ENCODE measurements around the gene DUT. TPM values are rescaled to one million over a fixed set of nuclear protein-coding genes. Genes with fewer than 3 reads are reported as not detected.

DUT gene
- total RNA-seq, 1 experiment from 2014 or later = 130 TPM

DNA sequence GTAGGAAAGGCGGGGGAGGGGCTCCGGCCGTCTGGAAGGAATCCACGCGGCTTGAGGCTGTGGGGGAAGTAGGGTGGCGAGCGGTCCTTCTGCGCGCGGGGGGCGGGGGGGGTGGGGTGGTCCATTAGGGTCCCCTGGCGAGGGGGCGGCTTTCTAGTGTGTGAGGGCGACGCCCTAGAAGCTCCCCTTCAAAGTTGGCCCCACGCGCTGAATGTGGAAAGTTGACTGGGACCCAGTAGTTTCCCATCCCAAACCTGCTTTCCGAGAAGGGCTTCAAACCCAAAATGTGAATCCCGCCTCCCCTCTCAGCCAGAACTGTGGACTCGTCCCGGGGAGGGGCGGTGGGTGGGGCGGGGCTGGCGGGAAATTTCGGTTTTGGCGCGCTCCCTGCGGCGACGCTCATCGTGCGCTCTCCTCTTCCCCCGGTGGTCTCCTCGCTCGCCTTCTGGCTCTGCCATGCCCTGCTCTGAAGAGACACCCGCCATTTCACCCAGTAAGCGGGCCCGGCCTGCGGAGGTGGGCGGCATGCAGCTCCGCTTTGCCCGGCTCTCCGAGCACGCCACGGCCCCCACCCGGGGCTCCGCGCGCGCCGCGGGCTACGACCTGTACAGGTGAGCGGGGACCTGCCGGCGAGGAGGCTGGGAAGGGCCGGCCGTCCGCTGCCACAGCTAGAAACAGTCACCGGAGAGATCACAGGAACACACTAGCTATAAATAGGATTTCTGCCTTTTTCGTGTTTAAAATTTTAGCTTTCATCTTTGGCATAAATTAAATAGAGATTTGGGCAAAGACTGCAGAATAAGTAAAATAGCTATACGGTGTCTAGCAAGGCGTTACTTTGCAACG is 790 bp downstream of the DUT start:
- H3K4me1 ChIP-seq (ENCODE audit: control insufficient read depth in 1 of 2, insufficient read depth in 2 of 2, low read length in 2 of 2) = peaks cover 13 to 20% of the 10 kb centered on the region in 2 experiments; a peak in 3 of 4 replicates
- H3K4me2 ChIP-seq (ENCODE audit: low read length) = peak overlapping the region; percentile 90
- no peaks in the 10 kb centered on the region for H4K20me1 ChIP-seq (ENCODE audit: insufficient read depth)
- H3K9ac ChIP-seq (ENCODE audit: low read length) = peak overlapping the region; percentile 96
- DNase-seq (ENCODE audit: low read depth, low spot score) (peak; percentile 44), ATAC-seq (peak; percentile 76)
- no peak overlapping the region for H2AFZ ChIP-seq (ENCODE audit: low read depth, low read length, poor library complexity, severe bottlenecking)
- intact Hi-C loops (cut with micrococcal nuclease) = no loop called here
- H3K9me3 ChIP-seq (ENCODE audit: control insufficient read depth in 1 of 2, insufficient read depth in 1 of 2, low read depth in 1 of 2, low read length in 2 of 2) = no peaks in the 10 kb centered on the region
- peaks cover 49% of the 10 kb centered on the region for H3K79me2 ChIP-seq (ENCODE audit: insufficient read depth, low read length)
- H3K9me2 ChIP-seq (ENCODE audit: insufficient read depth) = no peaks in the 10 kb centered on the region
- no peak for TF ChIP-seq CBX3 (IDR thresholded peaks at IDR 0.05; ENCODE audit: low read depth)
- TF ChIP-seq ZNF274 (IDR thresholded peaks at IDR 0.05; ENCODE audit: low read depth, low read length) = no peak
- TF ChIP-seq, protein P1, sequence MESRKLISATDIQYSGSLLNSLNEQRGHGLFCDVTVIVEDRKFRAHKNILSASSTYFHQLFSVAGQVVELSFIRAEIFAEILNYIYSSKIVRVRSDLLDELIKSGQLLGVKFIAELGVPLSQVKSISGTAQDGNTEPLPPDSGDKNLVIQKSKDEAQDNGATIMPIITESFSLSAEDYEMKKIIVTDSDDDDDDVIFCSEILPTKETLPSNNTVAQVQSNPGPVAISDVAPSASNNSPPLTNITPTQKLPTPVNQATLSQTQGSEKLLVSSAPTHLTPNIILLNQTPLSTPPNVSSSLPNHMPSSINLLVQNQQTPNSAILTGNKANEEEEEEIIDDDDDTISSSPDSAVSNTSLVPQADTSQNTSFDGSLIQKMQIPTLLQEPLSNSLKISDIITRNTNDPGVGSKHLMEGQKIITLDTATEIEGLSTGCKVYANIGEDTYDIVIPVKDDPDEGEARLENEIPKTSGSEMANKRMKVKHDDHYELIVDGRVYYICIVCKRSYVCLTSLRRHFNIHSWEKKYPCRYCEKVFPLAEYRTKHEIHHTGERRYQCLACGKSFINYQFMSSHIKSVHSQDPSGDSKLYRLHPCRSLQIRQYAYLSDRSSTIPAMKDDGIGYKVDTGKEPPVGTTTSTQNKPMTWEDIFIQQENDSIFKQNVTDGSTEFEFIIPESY (IDR thresholded peaks at IDR 0.05; ENCODE audit: extremely low read depth, insufficient replicate concordance, low read length) = no peak
- TF ChIP-seq, protein P2, sequence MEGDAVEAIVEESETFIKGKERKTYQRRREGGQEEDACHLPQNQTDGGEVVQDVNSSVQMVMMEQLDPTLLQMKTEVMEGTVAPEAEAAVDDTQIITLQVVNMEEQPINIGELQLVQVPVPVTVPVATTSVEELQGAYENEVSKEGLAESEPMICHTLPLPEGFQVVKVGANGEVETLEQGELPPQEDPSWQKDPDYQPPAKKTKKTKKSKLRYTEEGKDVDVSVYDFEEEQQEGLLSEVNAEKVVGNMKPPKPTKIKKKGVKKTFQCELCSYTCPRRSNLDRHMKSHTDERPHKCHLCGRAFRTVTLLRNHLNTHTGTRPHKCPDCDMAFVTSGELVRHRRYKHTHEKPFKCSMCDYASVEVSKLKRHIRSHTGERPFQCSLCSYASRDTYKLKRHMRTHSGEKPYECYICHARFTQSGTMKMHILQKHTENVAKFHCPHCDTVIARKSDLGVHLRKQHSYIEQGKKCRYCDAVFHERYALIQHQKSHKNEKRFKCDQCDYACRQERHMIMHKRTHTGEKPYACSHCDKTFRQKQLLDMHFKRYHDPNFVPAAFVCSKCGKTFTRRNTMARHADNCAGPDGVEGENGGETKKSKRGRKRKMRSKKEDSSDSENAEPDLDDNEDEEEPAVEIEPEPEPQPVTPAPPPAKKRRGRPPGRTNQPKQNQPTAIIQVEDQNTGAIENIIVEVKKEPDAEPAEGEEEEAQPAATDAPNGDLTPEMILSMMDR (IDR thresholded peaks at IDR 0.05 in 2 of 3, conservative IDR thresholded peaks at IDR 0.05 in 1 of 3; ENCODE audit: borderline replicate concordance in 1 of 3, insufficient read depth in 1 of 3, low read depth in 2 of 3, low read length in 2 of 3) = no peak
- no peak for TF ChIP-seq SRF (IDR thresholded peaks at IDR 0.05; ENCODE audit: low read depth)
- TF ChIP-seq, protein P3, sequence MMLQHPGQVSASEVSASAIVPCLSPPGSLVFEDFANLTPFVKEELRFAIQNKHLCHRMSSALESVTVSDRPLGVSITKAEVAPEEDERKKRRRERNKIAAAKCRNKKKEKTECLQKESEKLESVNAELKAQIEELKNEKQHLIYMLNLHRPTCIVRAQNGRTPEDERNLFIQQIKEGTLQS (IDR thresholded peaks at IDR 0.05) = no peak
- peak; percentile 58 for TF ChIP-seq POLR2AphosphoS5 (IDR thresholded peaks at IDR 0.05; ENCODE audit: low read depth, low read length)
- TF ChIP-seq FOSL1 (IDR thresholded peaks at IDR 0.05; ENCODE audit: low read depth) = 0 out of 2 replicates have a peak, but pooled peaks have one; percentile 8
- peak; percentile 9 for TF ChIP-seq POLR2A (IDR thresholded peaks at IDR 0.05; ENCODE audit: borderline replicate concordance, extremely low read depth, insufficient read depth, insufficient read length)
- TF ChIP-seq SP1 (IDR thresholded peaks at IDR 0.05; ENCODE audit: low read depth) = 0 out of 2 replicates have a peak, but pooled peaks have one; percentile 24
- no peak for TF ChIP-seq CEBPB (IDR thresholded peaks at IDR 0.05; ENCODE audit: low read depth)
- TF ChIP-seq, protein P4, sequence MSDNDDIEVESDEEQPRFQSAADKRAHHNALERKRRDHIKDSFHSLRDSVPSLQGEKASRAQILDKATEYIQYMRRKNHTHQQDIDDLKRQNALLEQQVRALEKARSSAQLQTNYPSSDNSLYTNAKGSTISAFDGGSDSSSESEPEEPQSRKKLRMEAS (IDR thresholded peaks at IDR 0.05) = peak; percentile 45
- TF ChIP-seq YY1 (IDR thresholded peaks at IDR 0.05; ENCODE audit: extremely low read depth, insufficient replicate concordance, low read depth, low read length) = no peak
- POLR2A ChIA-PET = no interaction called here
- RAD21 ChIA-PET (ENCODE audit: low non-redundant PET in 1 of 2, low total read pairs in 2 of 2, uncharacterized antibody in 2 of 2, unreplicated experiment in 2 of 2) = interaction anchor here in 1 of 2 experiments (0.6 kb wide), 1 partner anchor 530 kb away, joined by 3 read pairs; no protein-coding TSS in a partner anchor
- CTCF ChIA-PET = interaction anchor here (1.1 kb wide), 1 partner anchor 46 kb away, joined by 4 read pairs; no protein-coding TSS in a partner anchor
- H3K27ac ChIP-seq (ENCODE audit: low read depth, low read length) = peak overlapping the region; percentile 97
- peaks cover 13 to 17% of the 10 kb centered on the region in 2 experiments; a peak in 3 of 4 replicates for H3K36me3 ChIP-seq (ENCODE audit: control insufficient read depth in 1 of 2, insufficient read depth in 2 of 2, low read length in 2 of 2)
- no TSS peak for BruUV-seq (replicated peaks)
- H3K27me3 ChIP-seq (ENCODE audit: insufficient read depth, low read length) = no peaks in the 10 kb centered on the region
- peak overlapping the region; percentile 82 to 85 for H3K4me3 ChIP-seq (replicated peaks in 1 of 2; ENCODE audit: low read depth in 1 of 2, low read length in 2 of 2)
